Calu3 (cell line): ENCODE measurements around the gene MTMR12. TPM values are rescaled to one million over a fixed set of nuclear protein-coding genes. Genes with fewer than 3 reads are reported as not detected.
A peak's percentile ranks its signal among the peaks of the same experiment; 100 is the strongest.
"Not testable (repeated sequence)": the region's sequence is repeated elsewhere in the genome, so short reads cannot be mapped to it uniquely, and the experiment has no call there.

Experiments
- BruUV-seq: library from RNA; stranded (reverse); fragments of 400-500 nt; replicated peaks from 2 replicates; lab custom pipeline; 2021; lab: Mats Ljungman, UMichigan
- CTCF ChIA-PET: fragments of 300-600 bp; sonication (Branson Sonifier 250); formaldehyde crosslinking; loops from one replicate; lab custom pipeline; 2022; ENCODE audit warnings: antibody characterized with exemption; lab: Charles Lee
- DNase-seq: peaks from one replicate; pipeline ENCODE4 v3.0.0; 2022
- H3K27ac Mint-ChIP-seq: one replicate; pipeline ENCODE4 v1.8.0; 2022; ENCODE audit warnings: mixed read lengths; ENCODE audit not compliant: unreplicated experiment
- H3K27me3 Mint-ChIP-seq: one replicate; pipeline ENCODE4 v1.8.0; 2022; ENCODE audit warnings: mixed read lengths; ENCODE audit not compliant: unreplicated experiment
- H3K36me3 Mint-ChIP-seq: one replicate; pipeline ENCODE4 v1.8.0; 2022; ENCODE audit warnings: mild to moderate bottlenecking, moderate library complexity, mixed read lengths; ENCODE audit not compliant: insufficient read depth, unreplicated experiment
- H3K4me1 Mint-ChIP-seq: one replicate; pipeline ENCODE4 v1.8.0; 2022; ENCODE audit warnings: mild to moderate bottlenecking, low read depth, mixed read lengths; ENCODE audit not compliant: unreplicated experiment
- H3K4me3 Mint-ChIP-seq: one replicate; pipeline ENCODE4 v1.8.0; 2022; ENCODE audit warnings: mild to moderate bottlenecking, low read depth, moderate library complexity, mixed read lengths; ENCODE audit not compliant: unreplicated experiment
- H3K9me3 Mint-ChIP-seq: one replicate; pipeline ENCODE4 v1.8.0; 2022; ENCODE audit warnings: low read depth, mixed read lengths; ENCODE audit not compliant: unreplicated experiment
- CTCF ChIP-seq: fragments of 200-600 bp; IDR thresholded peaks from one replicate; pipeline ENCODE4 v1.8.0; 2022; ENCODE audit warnings: antibody characterized with exemption; ENCODE audit not compliant: unreplicated experiment
- intact Hi-C: fragments of 100-400 bp; cut with micrococcal nuclease; formaldehyde crosslinking; loops from one replicate; pipeline ENCODE4 v1.10.0; 2022; ENCODE audit not compliant: unreplicated experiment
- total RNA-seq: library from RNA; stranded (reverse); gene quantifications from 2 replicates; pipeline ENCODE4 v1.2.3, GENCODE V29; 2022

The MTMR12 gene
- total RNA-seq, 1 experiment from 2014 or later = 42.7 TPM

- peaks cover 31% of the 10 kb centered on the region for H3K4me1 Mint-ChIP-seq
These were observed 27.1 kb downstream of the MTMR12 start for GRCh38 chr5:32285510-32286138.

GRCh38 chr5:32283539-32284377 is 29.0 kb downstream of the MTMR12 start:
- intact Hi-C loops = no loop called here
- peaks cover 31% of the 10 kb centered on the region for H3K4me1 Mint-ChIP-seq
- H3K27ac Mint-ChIP-seq = no peak overlapping the region

More at GRCh38 chr5:32285510-32286138, 27.1 kb downstream of the MTMR12 start:
- Mint-ChIP-seq H3K27ac (peak overlapping the region; percentile 54), H3K27me3 (no peaks in the 10 kb centered on the region), H3K4me3 (no peak overlapping the region), H3K36me3 (peaks cover 3% of the 10 kb centered on the region), H3K9me3 (no peaks in the 10 kb centered on the region)
- no peak for DNase-seq
- intact Hi-C loops = no loop called here
- CTCF ChIA-PET = no interaction called here
- BruUV-seq = no TSS peak
- no peak for TF ChIP-seq CTCF

GRCh38 chr5:32283061-32283460 is 29.7 kb downstream of the MTMR12 start:
- CTCF ChIA-PET = no interaction called here
- intact Hi-C loops = no loop called here

More at GRCh38 chr5:32283539-32284377, 29.0 kb downstream of the MTMR12 start:
- Mint-ChIP-seq H3K9me3 (no peaks in the 10 kb centered on the region), H3K36me3 (peaks cover 5% of the 10 kb centered on the region), H3K4me3 (no peak overlapping the region), H3K27me3 (no peaks in the 10 kb centered on the region)
- CTCF ChIA-PET = interaction anchor here (0.7 to 1.0 kb wide), 3 partner anchors 18 to 723 kb away, joined by 3 to 6 read pairs (median 4); no protein-coding TSS in a partner anchor
- no peak for TF ChIP-seq CTCF
- no peak for DNase-seq
- BruUV-seq = no TSS peak

GRCh38 chr5:32282633-32283032 is 30.1 kb downstream of the MTMR12 start:
- TF ChIP-seq CTCF = no peak
- no peak for DNase-seq
- no TSS peak for BruUV-seq
- intact Hi-C loops = no loop called here
- H3K4me3 Mint-ChIP-seq = no peak overlapping the region
- no peaks in the 10 kb centered on the region for H3K9me3 Mint-ChIP-seq
- peaks cover 11% of the 10 kb centered on the region for H3K36me3 Mint-ChIP-seq
- no peak overlapping the region for H3K27ac Mint-ChIP-seq
- CTCF ChIA-PET = no interaction called here
- peaks cover 36% of the 10 kb centered on the region for H3K4me1 Mint-ChIP-seq
- H3K27me3 Mint-ChIP-seq = no peaks in the 10 kb centered on the region

More at GRCh38 chr5:32283061-32283460, 29.7 kb downstream of the MTMR12 start:
- Mint-ChIP-seq H3K4me3 (no peak overlapping the region), H3K9me3 (no peaks in the 10 kb centered on the region), H3K4me1 (peaks cover 36% of the 10 kb centered on the region), H3K27ac (no peak overlapping the region), H3K27me3 (no peaks in the 10 kb centered on the region), H3K36me3 (peaks cover 11% of the 10 kb centered on the region)
- no peak for DNase-seq
- TF ChIP-seq CTCF = no peak
- no TSS peak for BruUV-seq

- H3K9me3 Mint-ChIP-seq, H3K27ac Mint-ChIP-seq, DNase-seq, H3K4me3 Mint-ChIP-seq, BruUV-seq, H3K27me3 Mint-ChIP-seq, CTCF ChIA-PET, intact Hi-C loops: not testable (repeated sequence)
- Mint-ChIP-seq H3K36me3 (peaks cover 11% of the 10 kb centered on the region), H3K4me1 (peaks cover 32% of the 10 kb centered on the region)
These were observed 31.2 kb downstream of the MTMR12 start for GRCh38 chr5:32281378-32282133.
